ENCODE measurements around the gene WASF3.

Gene WASF3

GRCh38 chr13:26589226-26589625 lies 31.7 kb downstream of the WASF3 start:
- Histone ChIP-seq H3K9me3 (ENCODE audit: control insufficient read depth, low read length) (no peaks in the 10 kb centered on the region), H3K36me3 (ENCODE audit: control insufficient read depth, insufficient read depth, low read length) (no peaks in the 10 kb centered on the region), H3K4me1 (ENCODE audit: control insufficient read depth, insufficient read depth, low read length, poor library complexity, severe bottlenecking) (peaks cover 6% of the 10 kb centered on the region), H3K27ac (ENCODE audit: low read depth, low read length, severe bottlenecking) (no peak overlapping the region), H3K4me3 (ENCODE audit: extremely low read depth, insufficient read depth, low read length, poor library complexity, severe bottlenecking) (no peak overlapping the region)
- WGBS, 2 experiments (ENCODE audit: insufficient coverage in 2 of 2): no CpG with 5 or more reads among the region's 1 CpG

- peaks cover under 1% of the 10 kb centered on the region for H3K4me1 ChIP-seq (ENCODE audit: control insufficient read depth, insufficient read depth, low read length, poor library complexity, severe bottlenecking)
- WGBS, 2 experiments (ENCODE audit: insufficient coverage in 2 of 2): 83 to 100% methylated on average over 1 of the region's 1 CpG
- H3K27ac ChIP-seq (ENCODE audit: low read depth, low read length, severe bottlenecking): no peak overlapping the region
- no peak overlapping the region for H3K4me3 ChIP-seq (ENCODE audit: extremely low read depth, insufficient read depth, low read length, poor library complexity, severe bottlenecking)
- H3K9me3 ChIP-seq (ENCODE audit: control insufficient read depth, low read length): no peaks in the 10 kb centered on the region
- no peaks in the 10 kb centered on the region for H3K36me3 ChIP-seq (ENCODE audit: control insufficient read depth, insufficient read depth, low read length)
Measured at GRCh38 chr13:26589754-26590153, 32.3 kb downstream of the WASF3 start.

- no peaks in the 10 kb centered on the region for H3K9me3 ChIP-seq (ENCODE audit: control insufficient read depth, low read length)
- H3K27ac ChIP-seq (ENCODE audit: low read depth, low read length, severe bottlenecking): no peak overlapping the region
- H3K4me1 ChIP-seq (ENCODE audit: control insufficient read depth, insufficient read depth, low read length, poor library complexity, severe bottlenecking): no peaks in the 10 kb centered on the region
- no peak overlapping the region for H3K4me3 ChIP-seq (ENCODE audit: extremely low read depth, insufficient read depth, low read length, poor library complexity, severe bottlenecking)
- 100% methylated on average over 1 of the region's 2 CpGs; no CpG with 5 or more reads in 1 of the 2 experiments for WGBS, 2 experiments (ENCODE audit: insufficient coverage in 2 of 2)
- no peaks in the 10 kb centered on the region for H3K36me3 ChIP-seq (ENCODE audit: control insufficient read depth, insufficient read depth, low read length)
Measured at GRCh38 chr13:26590379-26590778, 32.9 kb downstream of the WASF3 start.

GRCh38 chr13:26590951-26591350 lies 33.5 kb downstream of the WASF3 start:
- H3K4me1 ChIP-seq (ENCODE audit: control insufficient read depth, insufficient read depth, low read length, poor library complexity, severe bottlenecking): no peaks in the 10 kb centered on the region
- no peak overlapping the region for H3K4me3 ChIP-seq (ENCODE audit: extremely low read depth, insufficient read depth, low read length, poor library complexity, severe bottlenecking)
- no peak overlapping the region for H3K27ac ChIP-seq (ENCODE audit: low read depth, low read length, severe bottlenecking)
- H3K36me3 ChIP-seq (ENCODE audit: control insufficient read depth, insufficient read depth, low read length): no peaks in the 10 kb centered on the region
- H3K9me3 ChIP-seq (ENCODE audit: control insufficient read depth, low read length): no peaks in the 10 kb centered on the region
- 79 to 83% methylated on average over 4 of the region's 4 CpGs for WGBS, 2 experiments (ENCODE audit: insufficient coverage in 2 of 2)

GRCh38 chr13:26591672-26592071 lies 34.2 kb downstream of the WASF3 start:
- Histone ChIP-seq H3K36me3 (ENCODE audit: control insufficient read depth, insufficient read depth, low read length) (no peaks in the 10 kb centered on the region), H3K27ac (ENCODE audit: low read depth, low read length, severe bottlenecking) (no peak overlapping the region), H3K4me3 (ENCODE audit: extremely low read depth, insufficient read depth, low read length, poor library complexity, severe bottlenecking) (no peak overlapping the region), H3K9me3 (ENCODE audit: control insufficient read depth, low read length) (no peaks in the 10 kb centered on the region), H3K4me1 (ENCODE audit: control insufficient read depth, insufficient read depth, low read length, poor library complexity, severe bottlenecking) (no peaks in the 10 kb centered on the region)
- WGBS, 2 experiments (ENCODE audit: insufficient coverage in 2 of 2): 90 to 94% methylated on average over 2 to 5 of the region's 7 CpGs

- WGBS, 2 experiments (ENCODE audit: insufficient coverage in 2 of 2): no CpG with 5 or more reads among the region's 1 CpG
- Histone ChIP-seq H3K27ac (ENCODE audit: low read depth, low read length, severe bottlenecking) (no peak overlapping the region), H3K4me1 (ENCODE audit: control insufficient read depth, insufficient read depth, low read length, poor library complexity, severe bottlenecking) (no peaks in the 10 kb centered on the region), H3K9me3 (ENCODE audit: control insufficient read depth, low read length) (no peaks in the 10 kb centered on the region), H3K36me3 (ENCODE audit: control insufficient read depth, insufficient read depth, low read length) (no peaks in the 10 kb centered on the region), H3K4me3 (ENCODE audit: extremely low read depth, insufficient read depth, low read length, poor library complexity, severe bottlenecking) (no peak overlapping the region)
Measured at GRCh38 chr13:26593661-26594060, 36.2 kb downstream of the WASF3 start.

GRCh38 chr13:26594363-26594762 lies 36.9 kb downstream of the WASF3 start:
- H3K27ac ChIP-seq (ENCODE audit: low read depth, low read length, severe bottlenecking): no peak overlapping the region
- H3K4me3 ChIP-seq (ENCODE audit: extremely low read depth, insufficient read depth, low read length, poor library complexity, severe bottlenecking): no peak overlapping the region
- no peaks in the 10 kb centered on the region for H3K36me3 ChIP-seq (ENCODE audit: control insufficient read depth, insufficient read depth, low read length)
- WGBS, 2 experiments (ENCODE audit: insufficient coverage in 2 of 2): 90% methylated on average over 6 to 8 of the region's 8 CpGs
- no peaks in the 10 kb centered on the region for H3K4me1 ChIP-seq (ENCODE audit: control insufficient read depth, insufficient read depth, low read length, poor library complexity, severe bottlenecking)
- H3K9me3 ChIP-seq (ENCODE audit: control insufficient read depth, low read length): no peaks in the 10 kb centered on the region

- Histone ChIP-seq H3K36me3 (ENCODE audit: control insufficient read depth, insufficient read depth, low read length) (no peaks in the 10 kb centered on the region), H3K9me3 (ENCODE audit: control insufficient read depth, low read length) (no peaks in the 10 kb centered on the region), H3K27ac (ENCODE audit: low read depth, low read length, severe bottlenecking) (no peak overlapping the region), H3K4me1 (ENCODE audit: control insufficient read depth, insufficient read depth, low read length, poor library complexity, severe bottlenecking) (peaks cover under 1% of the 10 kb centered on the region), H3K4me3 (ENCODE audit: extremely low read depth, insufficient read depth, low read length, poor library complexity, severe bottlenecking) (no peak overlapping the region)
- WGBS, 2 experiments (ENCODE audit: insufficient coverage in 2 of 2): 80 to 100% methylated on average over 1 of the region's 2 CpGs
Measured at GRCh38 chr13:26596458-26596857, 39.0 kb downstream of the WASF3 start.

GRCh38 chr13:26599403-26599802 lies 41.9 kb downstream of the WASF3 start:
- no peaks in the 10 kb centered on the region for H3K36me3 ChIP-seq (ENCODE audit: control insufficient read depth, insufficient read depth, low read length)
- H3K4me3 ChIP-seq (ENCODE audit: extremely low read depth, insufficient read depth, low read length, poor library complexity, severe bottlenecking): no peak overlapping the region
- H3K4me1 ChIP-seq (ENCODE audit: control insufficient read depth, insufficient read depth, low read length, poor library complexity, severe bottlenecking): peaks cover 8% of the 10 kb centered on the region
- no peak overlapping the region for H3K27ac ChIP-seq (ENCODE audit: low read depth, low read length, severe bottlenecking)
- H3K9me3 ChIP-seq (ENCODE audit: control insufficient read depth, low read length): no peaks in the 10 kb centered on the region
- WGBS, 2 experiments (ENCODE audit: insufficient coverage in 2 of 2): no CpG with 5 or more reads among the region's 1 CpG

- no CpG with 5 or more reads among the region's 1 CpG for WGBS, 2 experiments (ENCODE audit: insufficient coverage in 2 of 2)
Measured at GRCh38 chr13:26599860-26600259, 42.4 kb downstream of the WASF3 start.

GRCh38 chr13:26600343-26600742 lies 42.9 kb downstream of the WASF3 start:
- WGBS, 2 experiments (ENCODE audit: insufficient coverage in 2 of 2): 100% methylated on average over 1 of the region's 1 CpG; no CpG with 5 or more reads in 1 of the 2 experiments
- Histone ChIP-seq H3K36me3 (ENCODE audit: control insufficient read depth, insufficient read depth, low read length) (no peaks in the 10 kb centered on the region), H3K27ac (ENCODE audit: low read depth, low read length, severe bottlenecking) (no peak overlapping the region), H3K9me3 (ENCODE audit: control insufficient read depth, low read length) (no peaks in the 10 kb centered on the region), H3K4me1 (ENCODE audit: control insufficient read depth, insufficient read depth, low read length, poor library complexity, severe bottlenecking) (peaks cover 8% of the 10 kb centered on the region), H3K4me3 (ENCODE audit: extremely low read depth, insufficient read depth, low read length, poor library complexity, severe bottlenecking) (no peak overlapping the region)

More at GRCh38 chr13:26599860-26600259, 42.4 kb downstream of the WASF3 start:
- no peaks in the 10 kb centered on the region for H3K36me3 ChIP-seq (ENCODE audit: control insufficient read depth, insufficient read depth, low read length)
- no peaks in the 10 kb centered on the region for H3K9me3 ChIP-seq (ENCODE audit: control insufficient read depth, low read length)
- peaks cover 8% of the 10 kb centered on the region for H3K4me1 ChIP-seq (ENCODE audit: control insufficient read depth, insufficient read depth, low read length, poor library complexity, severe bottlenecking)
- H3K27ac ChIP-seq (ENCODE audit: low read depth, low read length, severe bottlenecking): no peak overlapping the region
- H3K4me3 ChIP-seq (ENCODE audit: extremely low read depth, insufficient read depth, low read length, poor library complexity, severe bottlenecking): no peak overlapping the region
